HG03159 (cell line): ENCODE results near the gene WDR1.

Experiments used
- ATAC-seq: cut with Tn5 transposase; IDR thresholded peaks from one replicate; pipeline ENCODE4 v1.9.1; 2021; ENCODE audit warnings: mild to moderate bottlenecking, moderate library complexity; ENCODE audit not compliant: unreplicated experiment

The WDR1 gene

DNA sequence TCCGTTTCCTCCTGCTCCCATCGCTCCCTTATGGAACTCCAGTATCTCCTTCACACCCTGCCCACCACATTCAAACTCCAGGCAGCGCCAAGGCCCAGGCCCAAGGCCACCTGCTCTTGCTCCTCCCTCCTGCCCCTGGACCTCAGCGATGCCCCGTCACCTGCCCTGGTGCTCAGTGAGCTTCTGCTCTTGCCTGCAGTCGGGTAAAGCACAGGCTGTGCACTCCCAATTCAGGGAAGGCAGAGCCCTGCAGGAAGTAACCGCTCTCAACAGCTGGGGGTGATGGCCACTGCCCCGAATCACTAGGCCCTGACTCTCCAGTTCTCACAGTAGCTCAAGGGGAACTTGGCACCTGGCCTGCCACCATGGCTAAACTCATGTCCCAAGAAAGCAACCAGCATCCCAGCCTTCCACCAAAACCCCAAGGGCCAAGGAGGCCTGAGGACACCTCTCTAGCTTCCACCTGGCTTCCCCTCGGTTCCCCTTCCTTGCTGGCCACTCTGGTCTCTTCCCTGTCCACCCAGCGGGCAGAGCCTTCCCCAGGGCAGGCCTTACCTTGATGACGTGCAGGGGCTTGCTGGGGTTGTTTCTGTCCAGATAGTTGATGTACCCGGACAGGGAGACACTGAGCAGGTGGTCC, 29.3 kb downstream of the WDR1 start:
- ATAC-seq, result no peak

DNA sequence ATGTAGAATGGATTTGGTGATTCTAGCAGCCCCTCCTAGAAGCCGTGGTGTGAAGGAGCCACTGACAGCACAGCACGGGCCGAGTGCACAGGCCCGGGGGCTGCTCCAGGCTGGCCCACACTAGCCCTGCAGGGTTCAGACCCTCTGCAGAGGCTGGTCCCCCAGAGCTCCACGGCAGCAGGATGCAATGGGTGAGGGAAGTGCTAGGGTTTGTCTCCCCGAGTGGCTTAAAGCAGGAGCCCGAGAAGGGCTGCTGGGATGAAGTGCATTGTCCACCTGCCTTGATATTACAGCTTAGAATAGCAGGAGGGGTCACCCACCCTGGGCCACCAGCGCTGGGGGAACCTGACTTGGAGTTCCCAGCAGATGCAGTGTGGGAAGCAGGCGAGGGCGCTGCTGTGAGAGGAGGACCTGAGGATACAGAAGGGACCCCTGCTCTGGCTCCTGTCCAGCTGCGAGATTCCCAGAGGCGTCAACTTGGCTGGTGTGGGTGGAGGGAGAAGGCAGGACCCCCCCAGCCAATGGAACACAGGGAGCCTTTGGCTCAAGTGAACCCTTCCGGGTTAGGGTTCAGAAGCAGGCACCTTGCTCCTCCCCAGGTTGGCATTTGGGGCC, 30.0 kb downstream of the WDR1 start:
- ATAC-seq, result no peak

DNA sequence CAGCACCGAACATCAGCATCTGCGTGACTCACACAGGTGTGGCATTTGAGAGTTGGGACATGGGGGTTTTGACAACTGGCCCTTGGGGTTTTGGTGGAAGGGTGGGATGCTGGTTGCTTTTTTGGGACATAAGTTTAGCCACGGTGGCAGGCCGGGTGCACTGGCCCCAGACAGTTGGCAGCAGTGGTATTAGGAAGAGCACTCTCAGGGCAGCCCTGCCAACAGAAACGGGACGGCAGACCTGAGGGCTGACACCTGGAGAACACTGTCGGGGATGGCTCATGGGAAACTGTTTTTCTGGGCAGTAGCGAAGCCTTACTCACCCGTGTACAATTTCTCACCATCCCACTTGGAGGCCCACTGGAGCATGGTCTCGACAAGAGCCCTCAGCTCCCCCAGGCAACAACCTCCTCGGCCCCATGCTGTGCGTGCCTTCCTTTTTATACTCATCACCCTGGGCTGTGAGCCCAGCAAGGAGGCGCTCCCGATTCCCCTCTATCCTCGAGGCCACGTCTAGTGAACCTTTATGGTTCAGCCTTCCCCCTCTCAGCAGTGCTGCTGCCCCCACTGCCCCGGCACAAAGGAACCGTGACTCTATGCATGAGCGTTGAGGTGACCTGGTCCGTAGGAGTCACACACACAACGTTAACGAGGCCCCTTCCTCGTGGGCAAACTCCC, 30.6 kb downstream of the WDR1 start:
- no peak for ATAC-seq

DNA sequence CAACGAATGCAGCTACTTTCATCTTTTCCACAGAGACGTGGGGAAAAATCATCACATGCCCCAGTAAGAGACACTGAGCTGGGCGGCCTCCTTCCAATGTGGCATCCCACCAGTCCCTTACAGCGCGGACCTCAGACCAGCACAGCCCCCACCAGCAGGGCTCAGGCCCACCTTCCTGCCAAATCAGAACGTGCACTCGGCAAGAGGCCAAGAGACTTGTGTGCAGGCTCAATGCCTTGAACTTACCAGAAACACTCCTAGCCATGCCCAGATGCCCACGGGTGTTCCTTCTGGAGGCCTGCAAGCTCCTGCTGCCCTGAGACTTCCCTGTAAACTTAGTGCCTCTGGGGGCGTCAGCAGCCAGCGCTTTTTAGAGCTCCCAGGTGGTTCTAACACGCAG, 31.2 kb downstream of the WDR1 start:
- ATAC-seq, result no peak

DNA sequence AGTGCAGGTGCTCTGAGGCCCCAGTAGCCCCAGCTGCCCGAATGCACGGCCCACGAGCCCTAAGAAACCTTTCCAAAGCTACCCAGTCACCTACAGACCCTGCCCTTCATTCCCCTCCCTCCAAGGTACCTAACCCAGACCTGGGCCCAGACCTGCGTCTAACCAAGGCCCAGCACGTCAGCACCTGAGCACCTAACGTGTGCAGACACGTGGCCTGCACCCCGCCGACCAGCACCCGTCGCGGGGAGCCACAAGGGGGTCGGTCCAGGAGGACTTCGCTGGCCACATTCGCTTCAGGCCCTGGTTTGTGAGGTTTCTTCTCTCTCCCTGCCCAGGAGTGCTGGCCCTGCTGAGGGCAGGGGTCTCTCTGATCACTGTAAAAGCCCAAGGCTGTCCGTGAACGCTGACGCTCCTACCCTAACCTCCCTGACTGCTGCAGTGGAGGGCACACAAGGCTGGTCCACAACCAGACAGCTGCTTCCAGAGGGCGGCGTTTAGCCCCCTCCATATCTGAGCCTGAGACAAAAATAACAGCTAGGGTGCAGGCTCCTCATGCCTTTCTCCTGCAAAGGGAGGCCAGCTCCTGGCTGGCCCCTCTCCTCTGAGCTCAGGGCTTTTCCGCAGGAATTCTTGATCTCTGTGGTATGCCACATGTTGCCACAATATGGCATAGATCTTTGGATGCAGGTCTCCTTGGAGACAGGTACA, 31.8 kb downstream of the WDR1 start:
- ATAC-seq, result no peak

- ATAC-seq, result no peak
These were observed 32.5 kb downstream of the WDR1 start for GRCh38 chr4:10083861-10084641.

DNA sequence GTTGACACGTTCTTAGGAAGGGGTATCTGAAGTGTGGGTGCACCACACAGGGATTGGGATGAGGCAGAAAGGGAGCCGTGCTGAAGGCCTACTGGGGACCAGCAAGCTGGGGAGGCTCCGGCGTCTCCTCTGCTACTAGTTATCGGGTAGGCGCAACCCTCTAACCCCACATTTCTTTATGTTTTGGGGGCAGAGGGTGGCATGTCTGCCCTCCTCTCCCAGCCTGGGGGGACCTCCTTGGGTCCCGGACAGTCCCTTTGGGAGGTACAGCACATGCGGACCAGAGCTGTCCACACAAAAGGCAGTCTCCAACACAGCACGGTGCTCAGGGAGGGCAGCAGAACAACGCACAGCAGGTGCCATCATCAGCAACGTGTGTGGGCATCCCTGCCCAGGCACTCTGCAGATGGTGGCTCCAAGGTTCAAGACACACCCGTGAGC, 33.2 kb downstream of the WDR1 start:
- ATAC-seq, result no peak

- ATAC-seq, result no peak
These were observed 33.9 kb downstream of the WDR1 start for GRCh38 chr4:10082459-10083272.

DNA sequence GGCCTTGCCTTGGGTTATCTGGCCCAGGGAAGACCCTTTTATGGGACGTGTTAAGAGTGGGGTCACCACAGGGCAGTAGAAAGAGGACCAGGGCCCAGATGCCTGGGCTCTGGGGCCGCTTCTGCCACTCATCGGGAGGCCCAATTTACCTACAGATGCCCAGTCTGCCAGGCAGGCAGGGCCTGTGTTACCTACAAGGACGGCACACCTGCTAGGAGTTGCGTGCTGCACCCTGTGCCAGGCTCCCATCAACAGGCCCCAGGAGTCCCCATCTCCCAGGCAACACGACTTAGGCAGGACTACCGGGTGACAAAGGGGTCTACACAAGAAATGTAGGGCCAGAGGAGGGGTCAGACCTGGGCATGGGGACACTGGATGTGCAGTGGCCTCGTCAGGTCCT, 34.6 kb downstream of the WDR1 start:
- ATAC-seq, result no peak

- no peak for ATAC-seq
These were observed 35.4 kb downstream of the WDR1 start for GRCh38 chr4:10081218-10081606.

DNA sequence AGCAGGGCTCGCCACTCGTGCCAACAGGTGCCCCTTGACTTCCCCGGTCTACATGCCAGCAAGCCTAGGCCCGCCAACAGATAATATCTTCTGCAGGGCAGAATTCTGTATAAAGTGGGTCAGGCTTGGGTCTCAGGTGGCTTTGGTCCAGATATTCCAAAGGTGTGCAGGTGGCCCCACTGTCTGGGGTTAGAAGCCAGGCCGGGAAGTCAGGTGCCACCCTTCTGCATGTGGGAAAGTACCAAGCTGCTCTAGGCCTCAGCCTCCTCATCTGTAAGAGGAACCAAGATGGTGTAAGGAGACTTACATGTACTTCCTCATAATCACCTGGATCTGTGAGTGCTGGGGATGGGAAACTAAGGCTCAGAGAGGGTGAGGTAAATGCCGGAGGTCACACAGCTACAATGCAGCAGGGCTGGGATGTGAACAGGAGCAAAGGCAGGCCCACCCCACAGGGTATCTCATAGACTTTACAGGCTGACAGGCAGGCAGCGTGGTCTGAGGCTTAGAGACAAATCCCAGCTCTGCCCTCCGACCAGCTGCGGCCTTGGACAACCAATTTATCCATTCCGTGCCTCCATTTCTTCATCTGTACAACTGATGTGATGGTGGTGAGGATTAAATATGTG, 35.9 kb downstream of the WDR1 start:
- ATAC-seq, result no peak

DNA sequence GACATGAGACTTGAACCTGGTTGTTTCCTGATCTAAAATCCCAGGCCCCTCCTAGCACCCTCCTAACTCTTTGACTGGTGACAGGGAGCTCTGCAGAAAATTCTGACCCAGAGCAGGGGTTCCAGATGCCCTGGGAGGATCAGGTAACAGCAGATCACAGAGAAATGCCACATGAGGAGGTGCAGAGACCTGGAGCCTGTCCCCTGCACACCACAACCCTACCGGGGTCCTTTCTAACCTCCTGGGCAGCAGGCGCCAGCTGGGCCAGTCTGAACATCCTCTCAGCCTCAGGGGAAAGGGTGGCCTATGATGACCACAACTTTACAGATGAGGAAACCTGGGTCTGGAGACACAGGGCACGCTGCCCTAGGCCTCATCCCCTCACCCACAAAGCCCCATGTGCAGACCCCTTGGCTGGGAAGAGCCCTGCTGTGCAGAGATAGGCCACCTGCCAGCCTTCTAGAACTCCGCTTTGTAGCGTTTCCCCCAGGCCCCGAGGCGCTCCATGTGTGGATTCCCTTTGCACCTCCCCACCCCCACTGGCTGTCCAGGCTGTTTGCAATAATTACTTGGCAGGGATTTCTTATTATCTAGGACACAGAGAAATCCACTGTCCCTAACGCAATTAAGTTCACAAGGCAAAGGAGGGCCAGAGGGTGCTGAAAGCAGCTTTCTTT, 36.5 kb downstream of the WDR1 start:
- no peak for ATAC-seq

- no peak for ATAC-seq
These were observed 37.3 kb downstream of the WDR1 start for GRCh38 chr4:10079256-10079655.

DNA sequence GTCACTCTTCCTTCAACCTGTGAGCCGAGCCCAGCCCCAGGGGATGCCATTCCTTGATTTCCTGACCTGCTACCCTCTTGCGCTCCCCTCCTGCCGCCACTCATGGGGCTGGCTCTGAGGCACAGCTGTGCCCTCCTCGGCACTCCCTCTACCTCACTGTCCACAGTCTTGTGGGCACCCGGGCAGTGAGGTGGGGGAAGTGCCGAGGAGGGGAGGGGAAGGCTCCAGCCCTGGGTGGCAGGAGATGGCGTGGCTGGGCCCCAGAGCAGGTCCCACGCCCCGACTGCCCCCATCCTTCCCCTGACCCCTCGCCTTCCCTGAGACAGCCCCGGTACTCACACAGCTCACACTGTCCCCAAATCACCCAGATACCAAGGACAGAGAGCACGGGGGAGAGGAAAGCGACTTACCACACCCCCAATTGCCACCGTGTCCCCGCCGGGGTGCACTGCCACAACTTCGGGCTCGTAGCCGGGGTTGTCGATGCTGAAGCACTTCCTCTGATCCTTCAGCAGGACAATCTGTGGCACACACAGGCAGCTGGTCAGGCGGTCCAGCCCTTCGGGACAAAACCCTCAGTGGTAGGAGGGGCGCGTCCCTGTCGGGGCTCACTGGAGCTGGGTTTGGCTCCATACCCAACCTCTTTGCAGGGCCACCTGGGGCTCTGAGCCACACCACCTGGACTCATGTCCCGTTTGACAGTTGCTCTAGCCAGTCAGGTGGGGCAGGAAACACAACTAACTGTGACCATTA, 37.9 kb downstream of the WDR1 start:
- no peak for ATAC-seq

- no peak for ATAC-seq
These were observed 38.9 kb downstream of the WDR1 start for GRCh38 chr4:10077483-10078335.

GRCh38 chr4:10077076-10077475, 39.5 kb downstream of the WDR1 start:
- ATAC-seq, result no peak

GRCh38 chr4:10075953-10076391, 40.6 kb downstream of the WDR1 start:
- no peak for ATAC-seq
